ENCODE data around the gene HAND2. TPM values are rescaled to one million over a fixed set of nuclear protein-coding genes. Genes with fewer than 3 reads are reported as not detected.

HAND2 gene
- total RNA-seq, 1 donor from 2014 or later = 26.0 TPM

GRCh38 chr4:173531086-173531965 is 1.3 kb upstream of the HAND2 start:
- H3K27me3 ChIP-seq = no peaks in the 10 kb centered on the region

GRCh38 chr4:173530326-173531085 is 477 bp upstream of the HAND2 start:
- Histone ChIP-seq H3K36me3 (no peaks in the 10 kb centered on the region), H3K4me3 (peak overlapping the region; percentile 56 to 66), H3K27ac (peak overlapping the region; percentile 55), H3K27me3 (no peaks in the 10 kb centered on the region), H3K9me3 (no peaks in the 10 kb centered on the region), H3K4me1 (peaks cover 21% of the 10 kb centered on the region)
- peak in 1 of 2 donors; percentile 9 for TF ChIP-seq POLR2AphosphoS5 (IDR thresholded peaks at IDR 0.05; ENCODE audit: insufficient read depth in 1 of 2, low read depth in 1 of 2)
- no peak for TF ChIP-seq CTCF (IDR thresholded peaks at IDR 0.05)
- no peak for TF ChIP-seq POLR2A (IDR thresholded peaks at IDR 0.05)
- intact Hi-C loops (cut with DNase I) = no loop called here
- no peak for DNase-seq (ENCODE audit: extremely low spot score in 2 of 2)

More at GRCh38 chr4:173531086-173531965, 1.3 kb upstream of the HAND2 start:
- H3K9me3 ChIP-seq = no peaks in the 10 kb centered on the region
- H3K27ac ChIP-seq = peak overlapping the region; percentile 55
- H3K4me1 ChIP-seq = peaks cover 21% of the 10 kb centered on the region
- intact Hi-C loops (cut with DNase I) = no loop called here
- TF ChIP-seq CTCF (IDR thresholded peaks at IDR 0.05) = no peak
- TF ChIP-seq POLR2A (IDR thresholded peaks at IDR 0.05) = no peak
- no peak for TF ChIP-seq POLR2AphosphoS5 (IDR thresholded peaks at IDR 0.05; ENCODE audit: insufficient read depth in 1 of 2, low read depth in 1 of 2)
- DNase-seq (ENCODE audit: extremely low spot score in 2 of 2) = no peak
- H3K4me3 ChIP-seq = peak overlapping the region; percentile 56 to 66
- H3K36me3 ChIP-seq = no peaks in the 10 kb centered on the region

- Histone ChIP-seq H3K9me3 (no peaks in the 10 kb centered on the region), H3K36me3 (no peaks in the 10 kb centered on the region), H3K4me3 (peak overlapping the region; percentile 56 to 66), H3K27ac (peak overlapping the region; percentile 90), H3K27me3 (no peaks in the 10 kb centered on the region), H3K4me1 (peaks cover 28% of the 10 kb centered on the region)
- peak in 1 of 2 donors; percentile 84 for DNase-seq (ENCODE audit: extremely low spot score in 2 of 2)
- intact Hi-C loops (cut with DNase I) = no loop called here
- TF ChIP-seq CTCF (IDR thresholded peaks at IDR 0.05) = no peak
- peak in 1 of 2 donors; percentile 47 for TF ChIP-seq POLR2AphosphoS5 (IDR thresholded peaks at IDR 0.05; ENCODE audit: insufficient read depth in 1 of 2, low read depth in 1 of 2)
Observed at GRCh38 chr4:173528378-173529321, 1.4 kb downstream of the HAND2 start.

GRCh38 chr4:173527103-173527891 is 2.7 kb downstream of the HAND2 start:
- DNase-seq (ENCODE audit: extremely low spot score in 2 of 2) = no peak
- intact Hi-C loops (cut with DNase I) = no loop called here
- peak in 1 of 2 donors; percentile 25 for TF ChIP-seq POLR2AphosphoS5 (IDR thresholded peaks at IDR 0.05; ENCODE audit: insufficient read depth in 1 of 2, low read depth in 1 of 2)
- no peak for TF ChIP-seq POLR2A (IDR thresholded peaks at IDR 0.05)
- no peak for TF ChIP-seq CTCF (IDR thresholded peaks at IDR 0.05)
- Histone ChIP-seq H3K27ac (peak overlapping the region; percentile 90), H3K4me1 (peaks cover 36% of the 10 kb centered on the region), H3K27me3 (no peaks in the 10 kb centered on the region), H3K36me3 (no peaks in the 10 kb centered on the region), H3K9me3 (no peaks in the 10 kb centered on the region), H3K4me3 (peak overlapping the region; percentile 56 to 66)

Data from vagina (tissue), 2 donors.